Mesenchymal stem cell (in vitro differentiated cells and primary cell): ENCODE measurements around the gene LRRFIP1.

Source experiments
- DNase-seq: peaks from one replicate; pipeline ENCODE4 v3.0.0-alpha.2; 2013
- H2AFZ ChIP-seq: one replicate; pipeline ENCODE4 v1.6.1; 2013; ENCODE audit warnings: low read depth, mild to moderate bottlenecking, control low read depth, inconsistent platforms, low read length, moderate library complexity
- H2AK5ac ChIP-seq: 2 replicates; pipeline ENCODE4 v1.6.1; 2013; ENCODE audit warnings: low read length, moderate library complexity, mild to moderate bottlenecking, inconsistent platforms; ENCODE audit not compliant: severe bottlenecking
- H2BK120ac ChIP-seq: one replicate; pipeline ENCODE4 v1.6.1; 2013; ENCODE audit warnings: low read depth, mild to moderate bottlenecking, inconsistent platforms, low read length, moderate library complexity
- H2BK12ac ChIP-seq, 2 experiments: one replicate each; pipeline ENCODE4 v1.6.1; 2013; ENCODE audit warnings: inconsistent platforms in 2 of 2, low read length in 2 of 2, mild to moderate bottlenecking in 2 of 2, moderate library complexity in 2 of 2, control low read depth in 1 of 2
- H2BK15ac ChIP-seq: one replicate; pipeline ENCODE4 v1.6.1; 2013; ENCODE audit warnings: mild to moderate bottlenecking, low read depth, inconsistent platforms; ENCODE audit not compliant: poor library complexity, severe bottlenecking
- H2BK5ac ChIP-seq: 2 replicates; pipeline ENCODE4 v1.6.1; 2013; ENCODE audit warnings: low read depth, mild to moderate bottlenecking, low read length, control low read depth, inconsistent platforms; ENCODE audit not compliant: poor library complexity, severe bottlenecking
- H3K14ac ChIP-seq, 2 experiments: one replicate each; pipeline ENCODE4 v1.6.1; 2013; ENCODE audit warnings: inconsistent platforms in 2 of 2, low read length in 2 of 2, control low read depth in 1 of 2, mild to moderate bottlenecking in 1 of 2, moderate library complexity in 1 of 2
- H3K18ac ChIP-seq, 2 experiments: one replicate each; pipeline ENCODE4 v1.6.1; 2013; ENCODE audit warnings: inconsistent platforms in 2 of 2, low read length in 2 of 2, control low read depth in 1 of 2, low read depth in 1 of 2, mild to moderate bottlenecking in 1 of 2
- H3K23ac ChIP-seq, 2 experiments: one replicate each; pipeline ENCODE4 v1.6.1; 2013; ENCODE audit warnings: inconsistent platforms in 2 of 2, low read length in 2 of 2, mild to moderate bottlenecking in 2 of 2, moderate library complexity in 2 of 2, control low read depth in 1 of 2
- H3K27ac ChIP-seq: 2 replicates; pipeline ENCODE4 v1.5.1; 2013; ENCODE audit warnings: mild to moderate bottlenecking, moderate library complexity, low read length, control low read depth, inconsistent platforms; ENCODE audit not compliant: poor library complexity, severe bottlenecking
- H3K27me3 ChIP-seq, 2 experiments: 2 replicates each; pipeline versions ENCODE4 v1.6.1 to v1.7.0; 2013; ENCODE audit warnings: low read length in 2 of 2, mild to moderate bottlenecking in 2 of 2, moderate library complexity in 2 of 2, control low read depth in 1 of 2, inconsistent platforms in 1 of 2; ENCODE audit not compliant: control insufficient read depth in 1 of 2, insufficient read depth in 1 of 2
- H3K36me3 ChIP-seq, 2 experiments: 2 replicates each; pipeline versions ENCODE4 v1.6.1 to v1.7.0; 2013; ENCODE audit warnings: low read length in 2 of 2, control low read depth in 1 of 2, inconsistent platforms in 1 of 2, low read depth in 1 of 2, mild to moderate bottlenecking in 1 of 2; ENCODE audit not compliant: insufficient read depth in 2 of 2, control insufficient read depth in 1 of 2
- H3K4ac ChIP-seq, 2 experiments: one replicate each; pipeline ENCODE4 v1.6.1; 2013; ENCODE audit warnings: inconsistent platforms in 2 of 2, low read length in 2 of 2, mild to moderate bottlenecking in 2 of 2, moderate library complexity in 2 of 2, control low read depth in 1 of 2, low read depth in 1 of 2
- H3K4me1 ChIP-seq: 2 replicates; pipeline ENCODE4 v1.6.1; 2013; ENCODE audit warnings: low read depth, low read length, control low read depth; ENCODE audit not compliant: control insufficient read depth, insufficient read depth
- H3K4me2 ChIP-seq: 2 replicates; pipeline ENCODE4 v1.6.1; 2013; ENCODE audit warnings: low read length, mild to moderate bottlenecking, inconsistent platforms; ENCODE audit not compliant: poor library complexity, severe bottlenecking
- H3K4me3 ChIP-seq, 2 experiments: 2 replicates each; pipeline versions ENCODE4 v1.5.1 to v1.7.0; 2013; ENCODE audit warnings: low read length in 2 of 2, mild to moderate bottlenecking in 2 of 2, control low read depth in 1 of 2, low read depth in 1 of 2; ENCODE audit not compliant: insufficient read depth in 1 of 2
- H3K79me1 ChIP-seq: replicated peaks from 2 replicates; pipeline ENCODE4 v1.6.1; 2013; ENCODE audit warnings: mild to moderate bottlenecking, control low read depth, low read length, inconsistent platforms; ENCODE audit not compliant: poor library complexity, severe bottlenecking
- H3K9ac ChIP-seq: 2 replicates; pipeline ENCODE4 v1.7.0; 2013; ENCODE audit warnings: mild to moderate bottlenecking, low read length, moderate library complexity
- H3K9me3 ChIP-seq: 2 replicates; pipeline ENCODE4 v1.7.0; 2013; ENCODE audit warnings: mild to moderate bottlenecking, low read length; ENCODE audit not compliant: control insufficient read depth
- H4K8ac ChIP-seq: one replicate; pipeline ENCODE4 v1.6.1; 2013; ENCODE audit warnings: inconsistent platforms, mild to moderate bottlenecking, low read length, moderate library complexity
- H4K91ac ChIP-seq: one replicate; pipeline ENCODE4 v1.6.1; 2013; ENCODE audit warnings: mild to moderate bottlenecking, low read length, inconsistent platforms
- WGBS: methylation state at CpG from one replicate; pipeline ENCODE4 v1.1.7; 2013; ENCODE audit warnings: mixed read lengths; 5-methylcytosine and 5-hydroxymethylcytosine counted together

LRRFIP1 gene

GRCh38 chr2:237820421-237820820 is 193.0 kb downstream of the LRRFIP1 start:
- H2BK12ac ChIP-seq, result no peak overlapping the region
- H2AK5ac ChIP-seq, result no peak overlapping the region
- no peak overlapping the region for H3K27ac ChIP-seq
- no peaks in the 10 kb centered on the region for H3K79me1 ChIP-seq
- no peak for DNase-seq
- H3K14ac ChIP-seq, result no peak overlapping the region
- H4K8ac ChIP-seq, result no peak overlapping the region
- 100% methylated on average over 1 of the region's 2 CpGs for WGBS
- H3K4me2 ChIP-seq, result no peak overlapping the region
- no peaks in the 10 kb centered on the region for H3K9me3 ChIP-seq
- H2BK120ac ChIP-seq, result no peak overlapping the region
- no peaks in the 10 kb centered on the region for H3K4me1 ChIP-seq
- H2AFZ ChIP-seq, result no peak overlapping the region
- no peak overlapping the region for H3K18ac ChIP-seq
- H2BK15ac ChIP-seq, result no peak overlapping the region
- H3K27me3 ChIP-seq, result no peaks in the 10 kb centered on the region
- H3K36me3 ChIP-seq, result no peaks in the 10 kb centered on the region
- no peak overlapping the region for H2BK5ac ChIP-seq
- H4K91ac ChIP-seq, result no peak overlapping the region
- H3K4me3 ChIP-seq, result no peak overlapping the region
- no peak overlapping the region for H3K23ac ChIP-seq
- no peak overlapping the region for H3K9ac ChIP-seq
- H3K4ac ChIP-seq, result no peak overlapping the region

GRCh38 chr2:237823544-237823943 is 196.2 kb downstream of the LRRFIP1 start:
- Histone ChIP-seq H2BK15ac (no peak overlapping the region), H3K79me1 (no peaks in the 10 kb centered on the region), H4K8ac (no peak overlapping the region), H3K4me1 (no peaks in the 10 kb centered on the region), H2AK5ac (no peak overlapping the region), H3K36me3 (no peaks in the 10 kb centered on the region), H3K18ac (no peak overlapping the region), H3K27ac (no peak overlapping the region), H3K4me3 (no peak overlapping the region), H3K4me2 (no peak overlapping the region), H3K23ac (no peak overlapping the region), H2BK5ac (no peak overlapping the region), H2BK120ac (no peak overlapping the region), H3K4ac (no peak overlapping the region), H3K14ac (no peak overlapping the region), H3K27me3 (no peaks in the 10 kb centered on the region), H3K9me3 (no peaks in the 10 kb centered on the region), H3K9ac (no peak overlapping the region), H2BK12ac (no peak overlapping the region), H2AFZ (no peak overlapping the region), H4K91ac (no peak overlapping the region)
- WGBS, result no CpG with 5 or more reads among the region's 2 CpGs
- no peak for DNase-seq

GRCh38 chr2:237824085-237824484 is 196.7 kb downstream of the LRRFIP1 start:
- H3K36me3 ChIP-seq, result no peaks in the 10 kb centered on the region

DNA sequence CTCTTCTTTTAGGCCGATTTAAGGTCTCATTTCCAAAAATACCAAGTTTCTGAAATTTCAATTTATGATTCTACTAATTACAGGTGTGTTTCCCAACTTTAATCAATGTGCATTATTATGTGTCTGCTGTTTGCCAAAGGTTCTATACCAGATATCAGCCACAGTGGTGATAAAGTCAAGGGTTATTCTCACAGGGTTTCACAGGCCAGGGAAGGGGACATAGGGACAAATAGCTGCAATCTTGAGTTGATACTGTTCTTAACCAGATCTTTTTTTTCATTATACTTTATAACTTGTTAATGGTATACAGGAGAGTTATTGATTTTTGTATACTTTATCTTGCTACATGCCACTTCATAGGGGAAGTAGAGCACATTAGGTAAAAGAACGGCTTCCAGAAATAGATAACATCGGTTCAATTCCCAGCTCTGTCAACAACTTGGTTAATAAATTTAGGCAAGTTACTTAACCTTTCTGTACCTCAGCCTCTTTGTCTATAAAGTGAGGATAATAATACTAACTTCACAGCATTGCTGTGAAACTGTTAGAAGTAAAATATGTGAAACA is 200.1 kb downstream of the LRRFIP1 start:
- H3K23ac ChIP-seq, result no peak overlapping the region
- no peaks in the 10 kb centered on the region for H3K36me3 ChIP-seq
- no peak for DNase-seq
- H3K79me1 ChIP-seq, result no peaks in the 10 kb centered on the region
- no CpG with 5 or more reads among the region's 3 CpGs for WGBS
- H3K4ac ChIP-seq, result no peak overlapping the region
- H4K8ac ChIP-seq, result no peak overlapping the region
- no peak overlapping the region for H3K18ac ChIP-seq
- H2BK15ac ChIP-seq, result no peak overlapping the region
- H3K9ac ChIP-seq, result no peak overlapping the region
- no peak overlapping the region for H2AK5ac ChIP-seq
- H3K4me2 ChIP-seq, result no peak overlapping the region
- H3K27me3 ChIP-seq, result no peaks in the 10 kb centered on the region
- no peak overlapping the region for H3K14ac ChIP-seq
- no peak overlapping the region for H2AFZ ChIP-seq
- H2BK12ac ChIP-seq, result no peak overlapping the region
- no peaks in the 10 kb centered on the region for H3K9me3 ChIP-seq
- H3K27ac ChIP-seq, result no peak overlapping the region
- no peak overlapping the region for H3K4me3 ChIP-seq
- no peak overlapping the region for H2BK120ac ChIP-seq
- H2BK5ac ChIP-seq, result no peak overlapping the region
- no peak overlapping the region for H4K91ac ChIP-seq
- H3K4me1 ChIP-seq, result no peaks in the 10 kb centered on the region

More at GRCh38 chr2:237824085-237824484, 196.7 kb downstream of the LRRFIP1 start:
- Histone ChIP-seq H2AK5ac (no peak overlapping the region), H3K4me3 (no peak overlapping the region), H3K4ac (no peak overlapping the region), H3K9me3 (no peaks in the 10 kb centered on the region), H3K18ac (no peak overlapping the region), H4K8ac (no peak overlapping the region), H3K4me2 (no peak overlapping the region), H2BK120ac (no peak overlapping the region), H3K14ac (no peak overlapping the region), H4K91ac (no peak overlapping the region), H3K79me1 (no peaks in the 10 kb centered on the region), H3K27ac (no peak overlapping the region), H3K23ac (no peak overlapping the region), H3K4me1 (no peaks in the 10 kb centered on the region), H3K9ac (no peak overlapping the region), H2BK15ac (no peak overlapping the region), H3K27me3 (no peaks in the 10 kb centered on the region), H2BK12ac (no peak overlapping the region), H2BK5ac (no peak overlapping the region), H2AFZ (no peak overlapping the region)
- WGBS, result 87% methylated on average over 6 of the region's 6 CpGs
- DNase-seq, result no peak
